ENCODE measurements around the gene SMU1.

DNA sequence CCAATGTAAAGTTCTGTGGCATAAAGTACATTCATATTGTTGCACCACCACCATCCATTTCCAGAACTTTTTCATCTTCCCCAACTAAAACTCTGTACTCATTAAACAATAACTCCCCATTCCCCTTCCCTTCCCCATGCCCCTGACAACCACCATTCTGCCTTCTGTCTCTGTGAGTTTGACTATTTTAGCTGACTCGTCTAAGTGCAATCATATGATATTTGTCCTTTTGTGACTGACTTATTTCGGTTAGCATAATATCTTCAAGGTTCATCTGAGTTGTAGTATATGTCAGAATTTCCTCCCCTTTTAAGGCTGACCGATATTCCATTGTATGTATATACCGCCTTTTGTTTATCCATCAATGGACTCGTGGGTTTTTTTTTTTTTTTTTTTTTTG lies 29.0 kb upstream of the SMU1 start:
- TF ChIP-seq TP53 (CRISPR knock-in tag; conservative IDR thresholded peaks at IDR 0.05) (no peak), KLF11 (CRISPR knock-in tag; IDR thresholded peaks at IDR 0.05) (no peak), CTCF (CRISPR knock-in tag; IDR thresholded peaks at IDR 0.05) (no peak), HNRNPK (IDR thresholded peaks at IDR 0.05; ENCODE audit: low read depth, low read length, poor library complexity, severe bottlenecking) (no peak), KDM2A (CRISPR knock-in tag; IDR thresholded peaks at IDR 0.05; ENCODE audit: borderline replicate concordance, low read depth) (no peak), XRCC5 (optimal IDR thresholded peaks at IDR 0.05; ENCODE audit: low read length) (no peak), SIN3A (IDR thresholded peaks at IDR 0.05; ENCODE audit: borderline replicate concordance, low read depth, low read length) (no peak), ZNF777 (CRISPR knock-in tag; IDR thresholded peaks at IDR 0.05) (no peak), SP1 (IDR thresholded peaks at IDR 0.05) (no peak), SP1 (CRISPR knock-in tag; IDR thresholded peaks at IDR 0.05) (no peak), MAFG (CRISPR knock-in tag; IDR thresholded peaks at IDR 0.05) (no peak)
